ENCODE results near the gene MEX3B. TPM values are rescaled to one million over a fixed set of nuclear protein-coding genes. Genes with fewer than 3 reads are reported as not detected.

The MEX3B gene
- polyA plus RNA-seq, 1 of the 3 experiments (the other 2 are of a cell fraction): 9.3 TPM

- no peaks in the 10 kb centered on the region for H3K9me2 ChIP-seq
- no peak overlapping the region for H3K27ac ChIP-seq (ENCODE audit: low read depth in 2 of 2, low read length in 1 of 2)
- no peaks in the 10 kb centered on the region for H3K36me3 ChIP-seq (replicated peaks in 1 of 2; ENCODE audit: control insufficient read depth in 1 of 2, insufficient read depth in 2 of 2, low read length in 1 of 2)
- no peak overlapping the region for H3K9ac ChIP-seq
- TF ChIP-seq SMC3 (IDR thresholded peaks at IDR 0.05; ENCODE audit: low read depth, low read length) (no peak), TAF1 (IDR thresholded peaks at IDR 0.05; ENCODE audit: borderline replicate concordance, low read depth, low read length) (no peak), TEAD4 (IDR thresholded peaks at IDR 0.05; ENCODE audit: borderline replicate concordance, insufficient read depth) (no peak), RXRA (IDR thresholded peaks at IDR 0.05; ENCODE audit: borderline replicate concordance, low read depth) (no peak), YY1 (IDR thresholded peaks at IDR 0.05; ENCODE audit: low read depth) (no peak), FOXJ3 (CRISPR knock-in tag; IDR thresholded peaks at IDR 0.05) (no peak), ELF1 (IDR thresholded peaks at IDR 0.05) (no peak)
- no peak overlapping the region for H2AFZ ChIP-seq (ENCODE audit: low read depth)
- WGBS (ENCODE audit: low lambda C conversion rate): 64% methylated on average over 5 of the region's 5 CpGs
- no peaks in the 10 kb centered on the region for H3F3A ChIP-seq (replicated peaks; ENCODE audit: insufficient read depth)
- no peaks in the 10 kb centered on the region for H3K4me1 ChIP-seq (ENCODE audit: control insufficient read depth in 1 of 2, insufficient read depth in 2 of 2, low read depth in 1 of 2, low read length in 1 of 2)
- no peaks in the 10 kb centered on the region for H3K79me2 ChIP-seq (ENCODE audit: insufficient read depth)
- ChIA-PET CTCF (no interaction called here), POLR2A (no interaction called here)
- no peaks in the 10 kb centered on the region for H3K9me3 ChIP-seq
- DNase-seq: no peak
- H3K27me3 ChIP-seq (ENCODE audit: insufficient read depth): no peaks in the 10 kb centered on the region
- H4K20me1 ChIP-seq (ENCODE audit: insufficient read depth): no peaks in the 10 kb centered on the region
- no peak overlapping the region for H3K4me2 ChIP-seq
- no peak overlapping the region for H3K4me3 ChIP-seq (ENCODE audit: low read depth in 2 of 2, low read length in 1 of 2)
These were observed 15.0 kb upstream of the MEX3B start for GRCh38 chr15:82060817-82061216.

DNA sequence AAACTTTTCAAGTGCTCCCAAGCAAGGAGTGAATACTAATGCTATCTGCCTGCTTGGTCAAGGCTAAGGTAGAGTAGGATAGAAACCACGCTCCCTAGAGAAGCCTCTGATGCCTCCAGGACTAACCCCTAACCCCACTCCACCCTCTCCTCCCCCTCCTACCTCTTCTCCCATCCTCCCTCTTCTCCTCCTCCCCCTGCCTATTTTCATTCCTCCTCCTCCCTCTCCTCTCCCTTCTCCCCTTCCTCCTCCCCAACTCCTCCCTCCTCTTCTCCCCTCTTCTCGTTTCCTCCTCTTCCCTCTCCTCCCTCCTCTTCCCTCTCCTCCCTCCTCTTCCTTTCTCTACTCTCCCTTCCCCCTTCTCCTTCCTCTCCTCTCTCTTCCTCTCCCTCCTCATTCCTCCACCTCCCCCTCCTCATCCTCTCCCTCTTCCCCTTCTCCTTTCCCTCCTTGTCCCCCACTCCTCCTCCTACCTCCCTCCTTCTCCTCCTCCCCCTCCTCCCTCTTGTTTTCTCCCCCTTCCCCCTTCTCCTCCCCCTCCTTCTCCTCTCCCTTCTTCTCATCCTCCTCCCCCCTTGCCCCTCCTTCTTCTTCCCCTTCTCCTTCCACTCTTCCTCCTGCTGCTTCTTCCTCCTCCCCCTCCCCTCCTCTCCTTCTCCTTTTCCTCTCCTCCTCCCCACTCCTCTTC is 12.8 kb upstream of the MEX3B start:
- Histone ChIP-seq H2AFZ (ENCODE audit: low read depth) (no peak overlapping the region), H3K4me1 (ENCODE audit: control insufficient read depth in 1 of 2, insufficient read depth in 2 of 2, low read depth in 1 of 2, low read length in 1 of 2) (no peaks in the 10 kb centered on the region), H4K20me1 (ENCODE audit: insufficient read depth) (no peaks in the 10 kb centered on the region), H3K27me3 (ENCODE audit: insufficient read depth) (no peaks in the 10 kb centered on the region), H3K4me3 (ENCODE audit: low read depth in 2 of 2, low read length in 1 of 2) (no peak overlapping the region), H3K4me2 (no peak overlapping the region), H3F3A (replicated peaks; ENCODE audit: insufficient read depth) (no peaks in the 10 kb centered on the region), H3K9ac (no peak overlapping the region), H3K9me2 (no peaks in the 10 kb centered on the region), H3K79me2 (ENCODE audit: insufficient read depth) (no peaks in the 10 kb centered on the region), H3K36me3 (replicated peaks in 1 of 2; ENCODE audit: control insufficient read depth in 1 of 2, insufficient read depth in 2 of 2, low read length in 1 of 2) (no peaks in the 10 kb centered on the region), H3K9me3 (no peaks in the 10 kb centered on the region), H3K27ac (ENCODE audit: low read depth in 2 of 2, low read length in 1 of 2) (no peak overlapping the region)
- TF ChIP-seq RXRA (IDR thresholded peaks at IDR 0.05; ENCODE audit: borderline replicate concordance, low read depth) (no peak), RCOR1 (IDR thresholded peaks at IDR 0.05; ENCODE audit: low read length) (no peak), EP300 (IDR thresholded peaks at IDR 0.05; ENCODE audit: borderline replicate concordance in 1 of 2, low read depth in 1 of 2, low read length in 1 of 2) (no peak), MAX (IDR thresholded peaks at IDR 0.05; ENCODE audit: low read depth) (no peak), FOXJ3 (CRISPR knock-in tag; IDR thresholded peaks at IDR 0.05) (no peak), JUND (IDR thresholded peaks at IDR 0.05) (no peak), CHD2 (IDR thresholded peaks at IDR 0.05; ENCODE audit: low read length, partially characterized antibody) (no peak), FOSL2 (IDR thresholded peaks at IDR 0.05; ENCODE audit: borderline replicate concordance, low read depth) (no peak), MEF2A (IDR thresholded peaks at IDR 0.05; ENCODE audit: borderline replicate concordance, low read depth) (no peak)
- ChIA-PET CTCF (interaction anchor here (1.3 to 1.9 kb wide), 2 partner anchors 11 to 28 kb away, joined by 3 to 9 read pairs; no protein-coding TSS in a partner anchor), POLR2A (no interaction called here)
- WGBS (ENCODE audit: low lambda C conversion rate): 58% methylated on average over 2 of the region's 2 CpGs
- no peak for DNase-seq
